GM18508 (cell line): Measurements from ENCODE around the gene MYH7B.

Source experiments
- ATAC-seq: cut with Tn5 transposase; IDR thresholded peaks from one replicate; pipeline ENCODE4 v1.9.1; 2021; ENCODE audit warnings: moderate number of reproducible peaks; ENCODE audit not compliant: insufficient read depth, unreplicated experiment

MYH7B gene

GRCh38 chr20:34971561-34972235 is 16.0 kb downstream of the MYH7B start:
- ATAC-seq, result no peak

- ATAC-seq, result no peak
These were observed 18.6 kb downstream of the MYH7B start for GRCh38 chr20:34974246-34974645.

GRCh38 chr20:34976286-34976685 is 20.6 kb downstream of the MYH7B start:
- no peak for ATAC-seq

- no peak for ATAC-seq
These were observed 21.9 kb downstream of the MYH7B start for GRCh38 chr20:34977365-34978091.

GRCh38 chr20:34978092-34978744 is 22.6 kb downstream of the MYH7B start:
- ATAC-seq, result no peak

- no peak for ATAC-seq
These were observed 23.9 kb downstream of the MYH7B start for GRCh38 chr20:34979366-34980153.

GRCh38 chr20:34980543-34981233 is 25.0 kb downstream of the MYH7B start:
- ATAC-seq, result no peak

GRCh38 chr20:34982270-34983088 is 26.8 kb downstream of the MYH7B start:
- no peak for ATAC-seq

GRCh38 chr20:34983089-34983820 is 27.6 kb downstream of the MYH7B start:
- no peak for ATAC-seq

- ATAC-seq, result no peak
These were observed 28.5 kb downstream of the MYH7B start for GRCh38 chr20:34983995-34984735.

GRCh38 chr20:34984756-34985261 is 29.1 kb downstream of the MYH7B start:
- no peak for ATAC-seq

- ATAC-seq, result no peak
These were observed 30.0 kb downstream of the MYH7B start for GRCh38 chr20:34985461-34986310.

- no peak for ATAC-seq
These were observed 30.9 kb downstream of the MYH7B start for GRCh38 chr20:34986311-34987287.

- ATAC-seq, result no peak
These were observed 31.9 kb downstream of the MYH7B start for GRCh38 chr20:34987288-34988190.

- no peak for ATAC-seq
These were observed 32.5 kb downstream of the MYH7B start for GRCh38 chr20:34988191-34988540.
